Kidney (tissue), 14 donors: ENCODE measurements around the gene SLC30A2. TPM values are rescaled to one million over a fixed set of nuclear protein-coding genes. Genes with fewer than 3 reads are reported as not detected.

Experiments used
- DNase-seq, 5 donors: peaks; one replicate each; pipeline ENCODE4 v3.0.0-alpha.2; 2013 to 2020
- FAIRE-seq: peaks from 2 replicates; lab custom pipeline; 2012; peaks lifted over from hg19 to GRCh38; lab: Jason Lieb, UNC
- H3K27ac ChIP-seq, 2 donors: one replicate each; pipeline ENCODE4 v1.7.0; 2013; ENCODE audit warnings: low read depth in 2 of 2, low read length in 2 of 2, inconsistent platforms in 1 of 2
- H3K27me3 ChIP-seq: one replicate; pipeline ENCODE4 v1.7.1; 2013; ENCODE audit warnings: low read length, inconsistent platforms; ENCODE audit not compliant: control insufficient read depth, insufficient read depth
- H3K36me3 ChIP-seq, 3 donors: one replicate each; pipeline versions ENCODE4 v1.7.0 to v1.7.1; 2013; ENCODE audit warnings: low read length in 3 of 3, control low read depth in 1 of 3, inconsistent platforms in 1 of 3; ENCODE audit not compliant: insufficient read depth in 3 of 3, control insufficient read depth in 2 of 3
- H3K4me1 ChIP-seq, 3 donors: one replicate each; pipeline versions ENCODE4 v1.7.0 to v1.7.1; 2013; ENCODE audit warnings: low read length in 3 of 3, inconsistent platforms in 1 of 3, low read depth in 1 of 3; ENCODE audit not compliant: control insufficient read depth in 2 of 3, insufficient read depth in 2 of 3
- H3K4me3 ChIP-seq, 3 donors: one replicate each; pipeline versions ENCODE4 v1.7.0 to v1.8.1; 2013; ENCODE audit warnings: low read length in 3 of 3, control low read depth in 1 of 3, inconsistent platforms in 1 of 3
- H3K9ac ChIP-seq, 3 donors: one replicate each; pipeline versions ENCODE4 v1.7.0 to v1.7.1; 2013; ENCODE audit warnings: low read length in 3 of 3, control low read depth in 1 of 3, inconsistent platforms in 1 of 3
- H3K9me3 ChIP-seq, 3 donors: one replicate each; pipeline versions ENCODE4 v1.7.0 to v1.7.1; 2013; ENCODE audit warnings: low read length in 3 of 3, control low read depth in 1 of 3, inconsistent platforms in 1 of 3; ENCODE audit not compliant: control insufficient read depth in 2 of 3, insufficient read depth in 1 of 3
- intact Hi-C: fragments of 100-400 bp; cut with DNase I; formaldehyde crosslinking; loops from one replicate; pipeline ENCODE4 v1.11.1; 2022
- polyA plus RNA-seq: library from polyadenylated mRNA; stranded (reverse); fragments of 350-450 nt; fragmentation: Illumina TruSeq; extraction: RNeasy Lipid Tissue Mini Kit (QIAGEN cat#74804); gene quantifications from one replicate; pipeline ENCODE4 v1.2.3, GENCODE V29; 2014; ENCODE audit warnings: low read depth, low replicate concordance; ENCODE audit not compliant: insufficient read depth
- total RNA-seq: library from RNA; stranded (reverse); fragmentation: NEBNext Ultra II Directional; extraction: Animal tissue kit (Norgen Biotek cat#: 25700); gene quantifications from one replicate; pipeline ENCODE4 v1.2.1, GENCODE V29; 2021
- TF ChIP-seq, protein P1 (sequence below): IDR thresholded peaks from 3 replicates; pipeline ENCODE4 v1.5.1; 2012; ENCODE audit warnings: mild to moderate bottlenecking, moderate library complexity, borderline replicate concordance; ENCODE audit not compliant: insufficient read depth; ENCODE audit errors: extremely low read depth
- donor health status: control.
- donor health status: control.
- donor health status: control.
- donor health status: control.
- donor health status: control.
- donor health status: DM: yes; HTN: yes; CAD: no.
- donor health status: Normal renal cell carcinoma (clear cell type).

Gene SLC30A2
- total and polyA plus RNA-seq, 2 donors from 2014 or later, result 26.8 to 34.4 TPM

DNA sequence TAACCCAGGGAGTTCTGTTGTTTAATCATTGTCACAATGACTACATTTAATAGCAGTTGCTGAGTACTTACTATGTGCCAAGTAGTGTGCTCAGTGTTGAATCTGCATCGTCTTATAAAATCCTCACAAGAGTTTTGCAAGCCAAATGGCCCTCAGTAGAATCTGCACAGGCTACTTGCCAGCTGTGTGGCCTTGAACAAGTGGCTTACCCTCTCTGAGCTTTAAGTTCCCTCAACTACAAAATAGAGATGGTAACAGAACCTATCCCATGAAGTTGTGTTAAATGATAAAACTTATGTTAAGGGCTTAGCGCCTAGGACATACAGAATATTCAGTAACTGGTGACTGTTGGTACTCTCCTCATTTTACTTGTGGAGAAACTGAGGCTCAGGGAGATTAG lies 9.1 kb upstream of the SLC30A2 start:
- FAIRE-seq, result no peak
- Histone ChIP-seq H3K36me3 (no peaks in the 10 kb centered on the region), H3K4me3 (no peak overlapping the region), H3K9ac (no peak overlapping the region), H3K9me3 (no peaks in the 10 kb centered on the region), H3K27ac (no peak overlapping the region), H3K27me3 (no peaks in the 10 kb centered on the region), H3K4me1 (peaks cover 0 to 2% (median 0%) of the 10 kb centered on the region in 3 donors)
- TF ChIP-seq, protein P1, sequence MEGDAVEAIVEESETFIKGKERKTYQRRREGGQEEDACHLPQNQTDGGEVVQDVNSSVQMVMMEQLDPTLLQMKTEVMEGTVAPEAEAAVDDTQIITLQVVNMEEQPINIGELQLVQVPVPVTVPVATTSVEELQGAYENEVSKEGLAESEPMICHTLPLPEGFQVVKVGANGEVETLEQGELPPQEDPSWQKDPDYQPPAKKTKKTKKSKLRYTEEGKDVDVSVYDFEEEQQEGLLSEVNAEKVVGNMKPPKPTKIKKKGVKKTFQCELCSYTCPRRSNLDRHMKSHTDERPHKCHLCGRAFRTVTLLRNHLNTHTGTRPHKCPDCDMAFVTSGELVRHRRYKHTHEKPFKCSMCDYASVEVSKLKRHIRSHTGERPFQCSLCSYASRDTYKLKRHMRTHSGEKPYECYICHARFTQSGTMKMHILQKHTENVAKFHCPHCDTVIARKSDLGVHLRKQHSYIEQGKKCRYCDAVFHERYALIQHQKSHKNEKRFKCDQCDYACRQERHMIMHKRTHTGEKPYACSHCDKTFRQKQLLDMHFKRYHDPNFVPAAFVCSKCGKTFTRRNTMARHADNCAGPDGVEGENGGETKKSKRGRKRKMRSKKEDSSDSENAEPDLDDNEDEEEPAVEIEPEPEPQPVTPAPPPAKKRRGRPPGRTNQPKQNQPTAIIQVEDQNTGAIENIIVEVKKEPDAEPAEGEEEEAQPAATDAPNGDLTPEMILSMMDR, result no peak
- intact Hi-C loops, result no loop called here
- DNase-seq, result no peak

DNA sequence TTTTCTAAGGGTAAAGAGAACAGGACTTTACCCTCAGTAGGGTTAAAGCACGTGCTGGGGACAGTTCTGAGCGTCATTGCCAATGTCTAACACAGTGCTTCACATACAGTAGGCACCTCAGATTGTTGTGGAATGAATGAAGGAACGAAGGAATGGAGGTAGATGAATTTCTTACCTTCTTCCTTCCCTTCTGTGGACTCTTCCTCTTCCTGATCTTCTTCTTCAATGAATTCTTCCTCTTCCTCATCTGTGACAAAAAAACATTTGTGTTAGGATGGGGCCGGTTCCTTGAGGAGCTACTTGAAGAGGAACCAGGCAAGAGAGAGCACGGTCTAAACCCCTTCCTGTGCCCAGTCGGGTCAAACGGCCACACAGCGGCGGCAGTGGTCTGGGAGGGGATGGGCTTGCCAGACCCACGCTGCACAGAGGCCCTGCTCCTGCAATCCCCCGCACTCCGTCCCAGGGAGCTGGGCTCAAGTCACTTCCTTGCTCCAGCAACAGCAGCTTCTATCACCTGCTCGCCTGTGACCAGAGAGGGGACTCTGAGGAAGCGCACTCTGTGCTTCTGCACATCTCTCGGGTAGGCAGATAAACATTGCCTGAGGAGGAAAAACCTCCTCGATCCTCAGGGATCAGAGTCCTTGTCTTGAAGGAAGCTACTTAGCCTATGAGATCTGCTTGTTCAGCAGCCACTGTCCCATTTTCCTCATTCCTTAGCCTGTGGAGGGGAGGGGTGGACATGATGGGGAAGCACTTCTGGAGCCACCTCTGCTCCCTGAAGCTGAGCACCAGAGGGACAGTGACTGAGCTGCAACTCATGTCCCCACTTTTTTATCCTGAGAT lies 8.0 kb upstream of the SLC30A2 start:
- Histone ChIP-seq H3K27me3 (no peaks in the 10 kb centered on the region), H3K9ac (no peak overlapping the region), H3K4me3 (peak overlapping the region in 2 of 3 donors; percentile 16 to 56), H3K36me3 (no peaks in the 10 kb centered on the region), H3K4me1 (peaks cover 0 to 11% (median 3%) of the 10 kb centered on the region in 3 donors), H3K9me3 (no peaks in the 10 kb centered on the region), H3K27ac (peak overlapping the region in 1 of 2 donors; percentile 38)
- DNase-seq (peak in 4 of 5 donors; percentile 39 to 53 (median 43)), FAIRE-seq (no peak)
- intact Hi-C loops, result no loop called here
- TF ChIP-seq, protein P1, result no peak

DNA sequence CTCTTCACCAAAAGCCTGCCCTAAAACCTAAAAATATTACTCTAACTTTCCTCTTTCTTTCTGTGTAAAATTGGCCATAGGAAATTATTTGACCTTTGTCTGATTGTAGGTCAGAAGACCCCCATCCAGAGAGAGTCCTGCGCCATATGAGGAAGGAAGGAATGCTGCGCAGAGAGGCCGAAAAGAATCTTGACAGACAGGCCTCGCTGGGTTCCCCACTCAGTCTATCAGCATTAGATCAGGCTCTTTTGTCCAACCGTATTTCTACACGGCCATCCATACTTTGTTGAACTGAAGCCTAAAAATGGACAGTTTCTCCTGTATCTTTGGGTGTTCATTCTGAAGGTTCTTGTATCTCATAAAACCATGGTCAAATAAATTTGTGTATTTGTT lies 4.3 kb upstream of the SLC30A2 start:
- peak overlapping the region in 1 of 2 donors; percentile 49 for H3K27ac ChIP-seq
- intact Hi-C loops, result no loop called here
- H3K4me1 ChIP-seq, result peaks cover 0 to 11% (median 3%) of the 10 kb centered on the region in 3 donors
- H3K4me3 ChIP-seq, result no peak overlapping the region
- no peaks in the 10 kb centered on the region for H3K9me3 ChIP-seq
- no peak overlapping the region for H3K9ac ChIP-seq
- FAIRE-seq (no peak), DNase-seq (no peak)
- H3K36me3 ChIP-seq, result no peaks in the 10 kb centered on the region
- TF ChIP-seq, protein P1, result no peak
- peaks cover 12% of the 10 kb centered on the region for H3K27me3 ChIP-seq
